Chondrocyte (in vitro differentiated cells): ENCODE data around the gene TTC1. TPM values are rescaled to one million over a fixed set of nuclear protein-coding genes. Genes with fewer than 3 reads are reported as not detected.

Experiments
- DNase-seq: peaks from one replicate; pipeline ENCODE4 v3.0.0; 2021; ENCODE audit warnings: mixed read lengths, low spot score
- H3K27ac Mint-ChIP-seq: one replicate; pipeline ENCODE4 v1.8.0; 2021; ENCODE audit warnings: mild to moderate bottlenecking, moderate library complexity, mixed read lengths; ENCODE audit not compliant: unreplicated experiment
- H3K27me3 Mint-ChIP-seq: 2 replicates; pipeline ENCODE4 v1.8.0; 2021; ENCODE audit warnings: low read depth, mixed read lengths
- H3K36me3 Mint-ChIP-seq: 2 replicates; pipeline ENCODE4 v1.8.0; 2021; ENCODE audit warnings: low read depth, mixed read lengths
- H3K4me1 Mint-ChIP-seq: 2 replicates; pipeline ENCODE4 v1.8.0; 2021; ENCODE audit warnings: low read depth, mild to moderate bottlenecking, mixed read lengths
- H3K4me3 Mint-ChIP-seq: one replicate; pipeline ENCODE4 v1.8.0; 2021; ENCODE audit warnings: mild to moderate bottlenecking, moderate library complexity, mixed read lengths; ENCODE audit not compliant: unreplicated experiment
- H3K9me3 Mint-ChIP-seq: 2 replicates; pipeline ENCODE4 v1.8.0; 2021; ENCODE audit warnings: low read depth, mixed read lengths
- CTCF ChIP-seq: fragments of 200-600 bp; sonication (generic); IDR thresholded peaks from 2 replicates; pipeline ENCODE4 v1.5.0; 2021; ENCODE audit warnings: antibody characterized with exemption, mild to moderate bottlenecking, moderate library complexity
- total RNA-seq: library from RNA; stranded (reverse); gene quantifications from 3 replicates; pipeline ENCODE4 v1.2.1, GENCODE V29; 2021

The TTC1 gene
- total RNA-seq, 1 donor from 2014 or later: 41.1 TPM

- Mint-ChIP-seq H3K27ac (peak overlapping the region; percentile 10), H3K4me1 (peaks cover 11% of the 10 kb centered on the region), H3K4me3 (no peak overlapping the region), H3K9me3 (no peaks in the 10 kb centered on the region), H3K36me3 (peaks cover 19% of the 10 kb centered on the region), H3K27me3 (no peaks in the 10 kb centered on the region)
- TF ChIP-seq CTCF: no peak
- DNase-seq: no peak
These were observed 27.3 kb downstream of the TTC1 start for GRCh38 chr5:160036243-160036642.

GRCh38 chr5:160036884-160037283, 27.9 kb downstream of the TTC1 start:
- peaks cover 19% of the 10 kb centered on the region for H3K36me3 Mint-ChIP-seq
- H3K9me3 Mint-ChIP-seq: no peaks in the 10 kb centered on the region
- H3K4me3 Mint-ChIP-seq: no peak overlapping the region
- no peaks in the 10 kb centered on the region for H3K27me3 Mint-ChIP-seq
- peaks cover 11% of the 10 kb centered on the region for H3K4me1 Mint-ChIP-seq
- TF ChIP-seq CTCF: no peak
- DNase-seq: no peak
- H3K27ac Mint-ChIP-seq: no peak overlapping the region

- no peak for DNase-seq
- Mint-ChIP-seq H3K27me3 (no peaks in the 10 kb centered on the region), H3K4me1 (peaks cover 21% of the 10 kb centered on the region), H3K27ac (no peak overlapping the region), H3K4me3 (no peak overlapping the region), H3K9me3 (no peaks in the 10 kb centered on the region), H3K36me3 (peaks cover 17% of the 10 kb centered on the region)
- TF ChIP-seq CTCF: no peak
These were observed 31.0 kb downstream of the TTC1 start for GRCh38 chr5:160039810-160040470.

- H3K4me1 Mint-ChIP-seq: peaks cover 27% of the 10 kb centered on the region
- H3K4me3 Mint-ChIP-seq: no peak overlapping the region
- H3K9me3 Mint-ChIP-seq: no peaks in the 10 kb centered on the region
- peaks cover 14% of the 10 kb centered on the region for H3K36me3 Mint-ChIP-seq
- no peak for DNase-seq
- TF ChIP-seq CTCF: no peak
- H3K27me3 Mint-ChIP-seq: no peaks in the 10 kb centered on the region
- no peak overlapping the region for H3K27ac Mint-ChIP-seq
These were observed 31.5 kb downstream of the TTC1 start for GRCh38 chr5:160040471-160040835.

- H3K27ac Mint-ChIP-seq: no peak overlapping the region
- no peak for TF ChIP-seq CTCF
- H3K36me3 Mint-ChIP-seq: peaks cover 16% of the 10 kb centered on the region
- no peaks in the 10 kb centered on the region for H3K27me3 Mint-ChIP-seq
- H3K4me3 Mint-ChIP-seq: no peak overlapping the region
- DNase-seq: no peak
- no peaks in the 10 kb centered on the region for H3K9me3 Mint-ChIP-seq
- peaks cover 21% of the 10 kb centered on the region for H3K4me1 Mint-ChIP-seq
These were observed 33.7 kb downstream of the TTC1 start for GRCh38 chr5:160042671-160043070.
